Liver (tissue), 3 donors: Measurements from ENCODE around the gene EML6.
"Not testable (repeated sequence)": the region's sequence is repeated elsewhere in the genome, so short reads cannot be mapped to it uniquely, and the experiment has no call there.

Experiments used
- EGR1 ChIP-seq, 2 donors: IDR thresholded peaks; 2 replicates each; pipeline ENCODE4 v1.6.1; 2016 to 2018; ENCODE audit warnings: antibody characterized with exemption in 2 of 2, low read depth in 2 of 2
- GABPA ChIP-seq, 2 donors: IDR thresholded peaks in 1 of 2; conservative IDR thresholded peaks in 1 of 2; 2 replicates each; pipeline ENCODE4 v1.6.1; 2016; ENCODE audit warnings: antibody characterized with exemption in 2 of 2, mild to moderate bottlenecking in 1 of 2, moderate library complexity in 1 of 2
- HNF4A ChIP-seq, 2 donors: conservative IDR thresholded peaks; 2 replicates each; pipeline ENCODE4 v1.6.1; 2016; ENCODE audit warnings: antibody characterized with exemption in 2 of 2, mild to moderate bottlenecking in 2 of 2
- JUND ChIP-seq, 2 donors: IDR thresholded peaks; 2 replicates each; pipeline ENCODE4 v1.6.1; 2016; ENCODE audit warnings: antibody characterized with exemption in 2 of 2
- MAX ChIP-seq: IDR thresholded peaks from 2 replicates; pipeline ENCODE4 v1.6.1; 2016; ENCODE audit warnings: antibody characterized with exemption
- RAD21 ChIP-seq, 2 donors: IDR thresholded peaks; 2 replicates each; pipeline ENCODE4 v1.6.1; 2016; ENCODE audit warnings: antibody characterized with exemption in 2 of 2, mild to moderate bottlenecking in 2 of 2
- RXRA ChIP-seq, 2 donors: IDR thresholded peaks; 2 replicates each; pipeline ENCODE4 v1.6.1; 2017 to 2018; ENCODE audit warnings: antibody characterized with exemption in 2 of 2, mild to moderate bottlenecking in 1 of 2
- SP1 ChIP-seq: IDR thresholded peaks from 2 replicates; pipeline ENCODE4 v1.6.1; 2018; ENCODE audit warnings: antibody characterized with exemption, mild to moderate bottlenecking
- TAF1 ChIP-seq: conservative IDR thresholded peaks from 2 replicates; pipeline ENCODE4 v1.6.1; 2016; ENCODE audit warnings: antibody characterized with exemption, mild to moderate bottlenecking
- YY1 ChIP-seq: IDR thresholded peaks from 2 replicates; pipeline ENCODE4 v1.6.1; 2016; ENCODE audit warnings: antibody characterized with exemption, mild to moderate bottlenecking
- TF ChIP-seq, protein P1 (sequence below): fragments of 150-350 bp; IDR thresholded peaks from 2 replicates; pipeline ENCODE4 v1.5.1; 2017; ENCODE audit warnings: improper control_type of control experiment, low read depth, low read length; ENCODE audit not compliant: missing input control
- TF ChIP-seq, protein P2 (sequence below): IDR thresholded peaks from 2 replicates; pipeline ENCODE4 v1.6.1; 2016; ENCODE audit warnings: antibody characterized with exemption, mild to moderate bottlenecking
- TF ChIP-seq, protein P3 (sequence below): IDR thresholded peaks from 2 replicates; pipeline ENCODE4 v1.6.1; 2016; ENCODE audit warnings: antibody characterized with exemption
- donor health status: healthy.
- donor health status: healthy.

DNA sequence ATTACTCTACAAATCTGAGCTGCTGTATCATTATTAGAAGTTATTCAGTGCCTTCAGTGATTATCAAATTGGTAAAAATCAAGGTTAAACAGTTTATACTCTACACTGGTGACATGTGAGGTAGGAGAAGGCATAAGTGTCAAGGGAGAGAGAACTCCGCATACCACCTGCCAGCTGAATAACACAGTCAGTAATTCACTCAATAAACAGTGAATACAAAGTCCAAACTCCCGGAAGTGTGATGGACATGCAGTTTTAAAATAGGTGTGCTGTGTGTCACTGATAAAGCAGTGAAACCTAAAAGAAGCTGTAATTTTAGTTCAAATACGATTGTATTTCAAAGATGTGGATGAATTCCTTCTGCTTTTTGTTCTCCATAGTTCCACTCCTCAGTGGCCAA lies 149.8 kb downstream of the EML6 start:
- TF ChIP-seq, protein P1, sequence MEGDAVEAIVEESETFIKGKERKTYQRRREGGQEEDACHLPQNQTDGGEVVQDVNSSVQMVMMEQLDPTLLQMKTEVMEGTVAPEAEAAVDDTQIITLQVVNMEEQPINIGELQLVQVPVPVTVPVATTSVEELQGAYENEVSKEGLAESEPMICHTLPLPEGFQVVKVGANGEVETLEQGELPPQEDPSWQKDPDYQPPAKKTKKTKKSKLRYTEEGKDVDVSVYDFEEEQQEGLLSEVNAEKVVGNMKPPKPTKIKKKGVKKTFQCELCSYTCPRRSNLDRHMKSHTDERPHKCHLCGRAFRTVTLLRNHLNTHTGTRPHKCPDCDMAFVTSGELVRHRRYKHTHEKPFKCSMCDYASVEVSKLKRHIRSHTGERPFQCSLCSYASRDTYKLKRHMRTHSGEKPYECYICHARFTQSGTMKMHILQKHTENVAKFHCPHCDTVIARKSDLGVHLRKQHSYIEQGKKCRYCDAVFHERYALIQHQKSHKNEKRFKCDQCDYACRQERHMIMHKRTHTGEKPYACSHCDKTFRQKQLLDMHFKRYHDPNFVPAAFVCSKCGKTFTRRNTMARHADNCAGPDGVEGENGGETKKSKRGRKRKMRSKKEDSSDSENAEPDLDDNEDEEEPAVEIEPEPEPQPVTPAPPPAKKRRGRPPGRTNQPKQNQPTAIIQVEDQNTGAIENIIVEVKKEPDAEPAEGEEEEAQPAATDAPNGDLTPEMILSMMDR: not testable (repeated sequence)
- peak; percentile 25 for TF ChIP-seq MAX
- TF ChIP-seq JUND (IDR thresholded peaks at IDR 0.05): peak in 1 of 2 donors; percentile 23
- TF ChIP-seq, protein P2, sequence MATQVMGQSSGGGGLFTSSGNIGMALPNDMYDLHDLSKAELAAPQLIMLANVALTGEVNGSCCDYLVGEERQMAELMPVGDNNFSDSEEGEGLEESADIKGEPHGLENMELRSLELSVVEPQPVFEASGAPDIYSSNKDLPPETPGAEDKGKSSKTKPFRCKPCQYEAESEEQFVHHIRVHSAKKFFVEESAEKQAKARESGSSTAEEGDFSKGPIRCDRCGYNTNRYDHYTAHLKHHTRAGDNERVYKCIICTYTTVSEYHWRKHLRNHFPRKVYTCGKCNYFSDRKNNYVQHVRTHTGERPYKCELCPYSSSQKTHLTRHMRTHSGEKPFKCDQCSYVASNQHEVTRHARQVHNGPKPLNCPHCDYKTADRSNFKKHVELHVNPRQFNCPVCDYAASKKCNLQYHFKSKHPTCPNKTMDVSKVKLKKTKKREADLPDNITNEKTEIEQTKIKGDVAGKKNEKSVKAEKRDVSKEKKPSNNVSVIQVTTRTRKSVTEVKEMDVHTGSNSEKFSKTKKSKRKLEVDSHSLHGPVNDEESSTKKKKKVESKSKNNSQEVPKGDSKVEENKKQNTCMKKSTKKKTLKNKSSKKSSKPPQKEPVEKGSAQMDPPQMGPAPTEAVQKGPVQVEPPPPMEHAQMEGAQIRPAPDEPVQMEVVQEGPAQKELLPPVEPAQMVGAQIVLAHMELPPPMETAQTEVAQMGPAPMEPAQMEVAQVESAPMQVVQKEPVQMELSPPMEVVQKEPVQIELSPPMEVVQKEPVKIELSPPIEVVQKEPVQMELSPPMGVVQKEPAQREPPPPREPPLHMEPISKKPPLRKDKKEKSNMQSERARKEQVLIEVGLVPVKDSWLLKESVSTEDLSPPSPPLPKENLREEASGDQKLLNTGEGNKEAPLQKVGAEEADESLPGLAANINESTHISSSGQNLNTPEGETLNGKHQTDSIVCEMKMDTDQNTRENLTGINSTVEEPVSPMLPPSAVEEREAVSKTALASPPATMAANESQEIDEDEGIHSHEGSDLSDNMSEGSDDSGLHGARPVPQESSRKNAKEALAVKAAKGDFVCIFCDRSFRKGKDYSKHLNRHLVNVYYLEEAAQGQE: peak; percentile 28
- not testable (repeated sequence) for TF ChIP-seq RAD21 (IDR thresholded peaks at IDR 0.05); TAF1; YY1; EGR1 (IDR thresholded peaks at IDR 0.05; ENCODE audit: low read depth in 2 of 2)
- peak in 1 of 2 donors; percentile 17 for TF ChIP-seq RXRA (IDR thresholded peaks at IDR 0.05)
- TF ChIP-seq, protein P3, sequence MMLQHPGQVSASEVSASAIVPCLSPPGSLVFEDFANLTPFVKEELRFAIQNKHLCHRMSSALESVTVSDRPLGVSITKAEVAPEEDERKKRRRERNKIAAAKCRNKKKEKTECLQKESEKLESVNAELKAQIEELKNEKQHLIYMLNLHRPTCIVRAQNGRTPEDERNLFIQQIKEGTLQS: not testable (repeated sequence)
- TF ChIP-seq GABPA (IDR thresholded peaks at IDR 0.05 in 1 of 2, conservative IDR thresholded peaks at IDR 0.05 in 1 of 2): peak in 1 of 2 donors; percentile 42
- peak; percentile 78 for TF ChIP-seq SP1
- TF ChIP-seq HNF4A (conservative IDR thresholded peaks at IDR 0.05): peak; percentile 80
